ENCODE measurements around the gene AIP. TPM values are rescaled to one million over a fixed set of nuclear protein-coding genes. Genes with fewer than 3 reads are reported as not detected.

The AIP gene
- total RNA-seq, 1 donor, result 38.4 TPM

DNA sequence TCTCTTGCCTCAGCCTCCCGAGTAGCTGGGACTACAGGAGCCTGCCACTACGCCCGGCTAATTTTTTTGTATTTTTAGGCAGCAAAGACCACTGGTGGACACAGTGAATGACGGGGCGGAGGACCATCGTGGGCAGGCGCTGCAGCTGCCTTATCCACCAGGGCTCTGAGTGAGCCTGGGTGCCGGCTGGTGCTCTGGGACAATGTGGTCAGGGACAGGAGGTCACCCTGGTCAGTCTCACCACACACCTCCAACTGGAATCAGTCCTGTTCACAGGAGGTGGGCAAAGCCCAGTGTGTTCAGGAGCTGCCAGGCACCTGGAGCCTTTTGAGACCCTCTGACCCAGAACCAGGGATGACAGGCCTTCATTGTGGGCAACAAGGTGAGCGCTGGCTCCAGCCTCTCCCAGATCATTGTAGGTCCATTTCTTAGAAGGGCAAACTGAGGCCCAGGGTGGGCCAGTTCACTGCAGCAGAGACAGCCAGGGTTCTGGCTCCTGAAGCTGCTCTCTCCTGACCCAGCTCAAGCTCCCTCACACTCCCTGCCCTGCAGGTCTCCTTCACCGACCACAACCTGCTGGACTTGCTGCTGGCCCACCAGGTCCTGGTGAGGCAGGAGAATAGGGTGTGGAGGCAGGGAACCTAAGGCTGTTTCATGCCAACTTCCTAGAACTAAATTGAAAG, 56.1 kb downstream of the AIP start:
- DNase-seq (ENCODE audit: low read depth), result no peak
- H3K4me3 ChIP-seq (ENCODE audit: low read depth, low read length), result no peak overlapping the region
- TF ChIP-seq, protein P1, sequence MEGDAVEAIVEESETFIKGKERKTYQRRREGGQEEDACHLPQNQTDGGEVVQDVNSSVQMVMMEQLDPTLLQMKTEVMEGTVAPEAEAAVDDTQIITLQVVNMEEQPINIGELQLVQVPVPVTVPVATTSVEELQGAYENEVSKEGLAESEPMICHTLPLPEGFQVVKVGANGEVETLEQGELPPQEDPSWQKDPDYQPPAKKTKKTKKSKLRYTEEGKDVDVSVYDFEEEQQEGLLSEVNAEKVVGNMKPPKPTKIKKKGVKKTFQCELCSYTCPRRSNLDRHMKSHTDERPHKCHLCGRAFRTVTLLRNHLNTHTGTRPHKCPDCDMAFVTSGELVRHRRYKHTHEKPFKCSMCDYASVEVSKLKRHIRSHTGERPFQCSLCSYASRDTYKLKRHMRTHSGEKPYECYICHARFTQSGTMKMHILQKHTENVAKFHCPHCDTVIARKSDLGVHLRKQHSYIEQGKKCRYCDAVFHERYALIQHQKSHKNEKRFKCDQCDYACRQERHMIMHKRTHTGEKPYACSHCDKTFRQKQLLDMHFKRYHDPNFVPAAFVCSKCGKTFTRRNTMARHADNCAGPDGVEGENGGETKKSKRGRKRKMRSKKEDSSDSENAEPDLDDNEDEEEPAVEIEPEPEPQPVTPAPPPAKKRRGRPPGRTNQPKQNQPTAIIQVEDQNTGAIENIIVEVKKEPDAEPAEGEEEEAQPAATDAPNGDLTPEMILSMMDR (IDR thresholded peaks at IDR 0.05; ENCODE audit: insufficient read depth, low read length), result no peak

GRCh38 chr11:67539550-67539949, 56.7 kb downstream of the AIP start:
- DNase-seq (ENCODE audit: low read depth), result no peak
- no peak overlapping the region for H3K4me3 ChIP-seq (ENCODE audit: low read depth, low read length)
- TF ChIP-seq, protein P1 (IDR thresholded peaks at IDR 0.05; ENCODE audit: insufficient read depth, low read length), result no peak

Small RNA genes lying within 50 kb of the gene (small RNA-seq; reads per million reads assigned to genes)
- not detected for gene MIR6752

Other genes with a start within 250 kb of the AIP start
- 10.1 and 21.5 TPM in 2 replicates for gene GRK2, start 216.6 kb upstream of the AIP start, total RNA-seq (ENCODE audit: low replicate concordance)
- gene ANKRD13D, start 193.7 kb upstream of the AIP start, total RNA-seq (ENCODE audit: low replicate concordance), result 12.1 and 25.3 TPM in 2 replicates
- gene SSH3, start 179.5 kb upstream of the AIP start, total RNA-seq (ENCODE audit: low replicate concordance), result 11.7 and 12.3 TPM in 2 replicates
- gene POLD4, start 129.5 kb upstream of the AIP start, total RNA-seq (ENCODE audit: low replicate concordance), result 53.5 and 101 TPM in 2 replicates
- gene CLCF1, start 109.4 kb upstream of the AIP start, total RNA-seq (ENCODE audit: low replicate concordance), result 1.5 and 9.4 TPM in 2 replicates
- gene RAD9A, start 91.0 kb upstream of the AIP start, total RNA-seq (ENCODE audit: low replicate concordance), result 4.7 and 11.2 TPM in 2 replicates
- gene PPP1CA, start 81.2 kb upstream of the AIP start, total RNA-seq (ENCODE audit: low replicate concordance), result 97.6 and 129 TPM in 2 replicates
- not detected in 2 replicates for gene TBC1D10C, start 78.9 kb upstream of the AIP start, total RNA-seq (ENCODE audit: low replicate concordance)
- 0.09 and 0.16 TPM in 2 replicates for gene CARNS1, start 67.3 kb upstream of the AIP start, total RNA-seq (ENCODE audit: low replicate concordance)
- gene RPS6KB2, start 54.5 kb upstream of the AIP start, total RNA-seq (ENCODE audit: low replicate concordance), result 19.7 and 35.6 TPM in 2 replicates
- gene PTPRCAP, start 45.3 kb upstream of the AIP start, total RNA-seq (ENCODE audit: low replicate concordance), result 0.41 and 0.45 TPM in 2 replicates
- gene CORO1B, start 39.5 kb upstream of the AIP start, total RNA-seq (ENCODE audit: low replicate concordance), result 42.3 and 76.4 TPM in 2 replicates
- not detected in 2 replicates for gene GPR152, start 30.3 kb upstream of the AIP start, total RNA-seq (ENCODE audit: low replicate concordance)
- gene CABP4, start 27.7 kb upstream of the AIP start, total RNA-seq (ENCODE audit: low replicate concordance), result not detected in 2 replicates
- 19.2 and 27.9 TPM in 2 replicates for gene TMEM134, start 13.8 kb upstream of the AIP start, total RNA-seq (ENCODE audit: low replicate concordance)
- 9.2 and 24.0 TPM in 2 replicates for gene PITPNM1, start 22.3 kb downstream of the AIP start, total RNA-seq (ENCODE audit: low replicate concordance)
- 8.7 and 22.1 TPM in 2 replicates for gene CDK2AP2, start 25.1 kb downstream of the AIP start, total RNA-seq (ENCODE audit: low replicate concordance)
- gene CABP2, start 40.4 kb downstream of the AIP start, total RNA-seq (ENCODE audit: low replicate concordance), result not detected in 2 replicates
- gene GSTP1, start 100.8 kb downstream of the AIP start, total RNA-seq (ENCODE audit: low replicate concordance), result 172 and 538 TPM in 2 replicates
- 116 and 138 TPM in 2 replicates for gene NDUFV1, start 123.9 kb downstream of the AIP start, total RNA-seq (ENCODE audit: low replicate concordance)
- 8.4 and 9.5 TPM in 2 replicates for gene NUDT8, start 146.9 kb downstream of the AIP start, total RNA-seq (ENCODE audit: low replicate concordance)
- gene TBX10, start 156.7 kb downstream of the AIP start, total RNA-seq (ENCODE audit: low replicate concordance), result not detected in 2 replicates
- not detected in 2 replicates for gene ACY3, start 167.7 kb downstream of the AIP start, total RNA-seq (ENCODE audit: low replicate concordance)
- not detected in 2 replicates for gene ALDH3B2, start 191.6 kb downstream of the AIP start, total RNA-seq (ENCODE audit: low replicate concordance)

Measured in fibroblast of the aortic adventitia (primary cell).